SK-N-SH (cell line): ENCODE results near the gene SCD5.

Experiments used
- TF ChIP-seq, protein P1 (sequence below): fragments of 200-600 bp; sonication (generic); IDR thresholded peaks from 2 replicates; pipeline ENCODE4 v1.6.1; 2017; ENCODE audit warnings: antibody characterized with exemption, mild to moderate bottlenecking, moderate library complexity
- TF ChIP-seq, protein P2 (sequence below): IDR thresholded peaks from 2 replicates; pipeline ENCODE4 v1.6.1; 2012; ENCODE audit warnings: mild to moderate bottlenecking, low read depth, low read length, moderate library complexity
- TF ChIP-seq, protein P3 (sequence below): fragments of 150-350 bp; IDR thresholded peaks from 2 replicates; pipeline ENCODE4 v1.6.1; 2017; ENCODE audit warnings: antibody characterized with exemption, low read length, low read depth, borderline replicate concordance

DNA sequence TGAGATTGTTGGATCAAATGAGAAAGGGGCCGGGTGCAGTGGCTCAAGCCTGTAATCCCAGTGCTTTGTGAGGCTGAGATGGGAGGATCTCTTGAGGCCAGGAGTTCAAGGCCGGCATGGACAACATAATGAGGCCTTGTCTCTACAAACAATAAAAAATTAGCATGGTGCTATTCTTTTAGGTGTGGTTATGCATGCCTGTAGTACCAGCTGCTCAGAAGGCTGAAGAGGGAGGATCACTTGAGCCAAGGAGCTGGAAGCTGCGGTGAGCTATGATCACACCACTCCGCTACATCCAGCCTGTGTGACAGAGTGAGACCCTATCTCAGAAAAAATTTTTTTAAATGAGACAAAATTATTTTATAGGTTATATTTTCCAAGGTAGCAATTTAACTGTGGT lies 187.1 kb downstream of the SCD5 start:
- TF ChIP-seq, protein P1, sequence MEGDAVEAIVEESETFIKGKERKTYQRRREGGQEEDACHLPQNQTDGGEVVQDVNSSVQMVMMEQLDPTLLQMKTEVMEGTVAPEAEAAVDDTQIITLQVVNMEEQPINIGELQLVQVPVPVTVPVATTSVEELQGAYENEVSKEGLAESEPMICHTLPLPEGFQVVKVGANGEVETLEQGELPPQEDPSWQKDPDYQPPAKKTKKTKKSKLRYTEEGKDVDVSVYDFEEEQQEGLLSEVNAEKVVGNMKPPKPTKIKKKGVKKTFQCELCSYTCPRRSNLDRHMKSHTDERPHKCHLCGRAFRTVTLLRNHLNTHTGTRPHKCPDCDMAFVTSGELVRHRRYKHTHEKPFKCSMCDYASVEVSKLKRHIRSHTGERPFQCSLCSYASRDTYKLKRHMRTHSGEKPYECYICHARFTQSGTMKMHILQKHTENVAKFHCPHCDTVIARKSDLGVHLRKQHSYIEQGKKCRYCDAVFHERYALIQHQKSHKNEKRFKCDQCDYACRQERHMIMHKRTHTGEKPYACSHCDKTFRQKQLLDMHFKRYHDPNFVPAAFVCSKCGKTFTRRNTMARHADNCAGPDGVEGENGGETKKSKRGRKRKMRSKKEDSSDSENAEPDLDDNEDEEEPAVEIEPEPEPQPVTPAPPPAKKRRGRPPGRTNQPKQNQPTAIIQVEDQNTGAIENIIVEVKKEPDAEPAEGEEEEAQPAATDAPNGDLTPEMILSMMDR, result no peak
- TF ChIP-seq, protein P2, sequence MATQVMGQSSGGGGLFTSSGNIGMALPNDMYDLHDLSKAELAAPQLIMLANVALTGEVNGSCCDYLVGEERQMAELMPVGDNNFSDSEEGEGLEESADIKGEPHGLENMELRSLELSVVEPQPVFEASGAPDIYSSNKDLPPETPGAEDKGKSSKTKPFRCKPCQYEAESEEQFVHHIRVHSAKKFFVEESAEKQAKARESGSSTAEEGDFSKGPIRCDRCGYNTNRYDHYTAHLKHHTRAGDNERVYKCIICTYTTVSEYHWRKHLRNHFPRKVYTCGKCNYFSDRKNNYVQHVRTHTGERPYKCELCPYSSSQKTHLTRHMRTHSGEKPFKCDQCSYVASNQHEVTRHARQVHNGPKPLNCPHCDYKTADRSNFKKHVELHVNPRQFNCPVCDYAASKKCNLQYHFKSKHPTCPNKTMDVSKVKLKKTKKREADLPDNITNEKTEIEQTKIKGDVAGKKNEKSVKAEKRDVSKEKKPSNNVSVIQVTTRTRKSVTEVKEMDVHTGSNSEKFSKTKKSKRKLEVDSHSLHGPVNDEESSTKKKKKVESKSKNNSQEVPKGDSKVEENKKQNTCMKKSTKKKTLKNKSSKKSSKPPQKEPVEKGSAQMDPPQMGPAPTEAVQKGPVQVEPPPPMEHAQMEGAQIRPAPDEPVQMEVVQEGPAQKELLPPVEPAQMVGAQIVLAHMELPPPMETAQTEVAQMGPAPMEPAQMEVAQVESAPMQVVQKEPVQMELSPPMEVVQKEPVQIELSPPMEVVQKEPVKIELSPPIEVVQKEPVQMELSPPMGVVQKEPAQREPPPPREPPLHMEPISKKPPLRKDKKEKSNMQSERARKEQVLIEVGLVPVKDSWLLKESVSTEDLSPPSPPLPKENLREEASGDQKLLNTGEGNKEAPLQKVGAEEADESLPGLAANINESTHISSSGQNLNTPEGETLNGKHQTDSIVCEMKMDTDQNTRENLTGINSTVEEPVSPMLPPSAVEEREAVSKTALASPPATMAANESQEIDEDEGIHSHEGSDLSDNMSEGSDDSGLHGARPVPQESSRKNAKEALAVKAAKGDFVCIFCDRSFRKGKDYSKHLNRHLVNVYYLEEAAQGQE, result no peak
- TF ChIP-seq, protein P3, sequence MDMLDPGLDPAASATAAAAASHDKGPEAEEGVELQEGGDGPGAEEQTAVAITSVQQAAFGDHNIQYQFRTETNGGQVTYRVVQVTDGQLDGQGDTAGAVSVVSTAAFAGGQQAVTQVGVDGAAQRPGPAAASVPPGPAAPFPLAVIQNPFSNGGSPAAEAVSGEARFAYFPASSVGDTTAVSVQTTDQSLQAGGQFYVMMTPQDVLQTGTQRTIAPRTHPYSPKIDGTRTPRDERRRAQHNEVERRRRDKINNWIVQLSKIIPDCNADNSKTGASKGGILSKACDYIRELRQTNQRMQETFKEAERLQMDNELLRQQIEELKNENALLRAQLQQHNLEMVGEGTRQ, result no peak
